Subcutaneous adipose tissue (tissue), 4 donors: ENCODE measurements around the gene FXYD7. TPM values are rescaled to one million over a fixed set of nuclear protein-coding genes. Genes with fewer than 3 reads are reported as not detected.

Source experiments
- total RNA-seq, 4 donors: library from RNA; depleted of rRNA; stranded (reverse); fragments of >200 nt; gene quantifications; one replicate each; pipeline ENCODE4 v1.1.0, GENCODE V29; 2016
- TF ChIP-seq, protein P1 (sequence below): fragments of 450-650 bp; IDR thresholded peaks from one replicate; pipeline ENCODE4 v1.5.1; 2016; ENCODE audit warnings: low read depth, mild to moderate bottlenecking, control low read depth, antibody characterized with exemption, moderate library complexity

Gene FXYD7
- total RNA-seq, 4 donors from 2014 or later = 1.1 TPM; not detected in 3

DNA sequence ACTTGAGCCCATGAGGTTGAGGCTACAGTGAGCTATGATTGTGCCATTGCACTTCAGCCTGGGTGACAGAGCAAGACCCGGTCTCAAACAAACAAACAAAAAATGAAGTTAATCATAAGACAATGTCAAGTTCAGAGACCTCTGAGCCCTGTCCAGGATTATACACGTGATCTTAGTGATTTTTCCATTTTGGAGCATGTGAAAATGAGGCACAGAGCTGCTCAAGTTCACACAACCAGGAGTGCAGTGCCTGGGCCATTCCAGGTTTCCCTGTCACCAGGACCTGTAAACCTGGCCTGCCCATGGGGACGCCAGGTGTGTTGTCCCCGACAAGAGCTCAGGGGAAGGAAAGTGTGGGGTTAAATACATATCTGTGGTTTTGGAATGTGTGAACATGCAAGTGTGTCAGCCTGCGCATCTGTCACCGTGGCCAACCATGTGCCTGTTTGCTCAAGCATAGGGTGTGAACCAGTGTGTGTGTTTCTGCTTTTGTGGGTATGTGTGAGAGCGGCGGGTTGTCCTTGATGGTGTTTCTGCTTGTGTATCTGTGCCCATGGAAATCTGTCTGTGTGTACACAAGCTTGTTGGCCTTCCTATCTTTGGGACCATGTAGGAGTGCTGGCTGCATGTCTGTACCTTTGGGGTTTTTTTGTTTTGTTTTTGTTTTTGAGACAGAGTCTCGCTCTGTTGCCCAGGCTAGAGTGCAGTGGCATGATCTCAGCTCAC is 5.9 kb upstream of the FXYD7 start:
- TF ChIP-seq, protein P1, sequence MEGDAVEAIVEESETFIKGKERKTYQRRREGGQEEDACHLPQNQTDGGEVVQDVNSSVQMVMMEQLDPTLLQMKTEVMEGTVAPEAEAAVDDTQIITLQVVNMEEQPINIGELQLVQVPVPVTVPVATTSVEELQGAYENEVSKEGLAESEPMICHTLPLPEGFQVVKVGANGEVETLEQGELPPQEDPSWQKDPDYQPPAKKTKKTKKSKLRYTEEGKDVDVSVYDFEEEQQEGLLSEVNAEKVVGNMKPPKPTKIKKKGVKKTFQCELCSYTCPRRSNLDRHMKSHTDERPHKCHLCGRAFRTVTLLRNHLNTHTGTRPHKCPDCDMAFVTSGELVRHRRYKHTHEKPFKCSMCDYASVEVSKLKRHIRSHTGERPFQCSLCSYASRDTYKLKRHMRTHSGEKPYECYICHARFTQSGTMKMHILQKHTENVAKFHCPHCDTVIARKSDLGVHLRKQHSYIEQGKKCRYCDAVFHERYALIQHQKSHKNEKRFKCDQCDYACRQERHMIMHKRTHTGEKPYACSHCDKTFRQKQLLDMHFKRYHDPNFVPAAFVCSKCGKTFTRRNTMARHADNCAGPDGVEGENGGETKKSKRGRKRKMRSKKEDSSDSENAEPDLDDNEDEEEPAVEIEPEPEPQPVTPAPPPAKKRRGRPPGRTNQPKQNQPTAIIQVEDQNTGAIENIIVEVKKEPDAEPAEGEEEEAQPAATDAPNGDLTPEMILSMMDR = no peak

DNA sequence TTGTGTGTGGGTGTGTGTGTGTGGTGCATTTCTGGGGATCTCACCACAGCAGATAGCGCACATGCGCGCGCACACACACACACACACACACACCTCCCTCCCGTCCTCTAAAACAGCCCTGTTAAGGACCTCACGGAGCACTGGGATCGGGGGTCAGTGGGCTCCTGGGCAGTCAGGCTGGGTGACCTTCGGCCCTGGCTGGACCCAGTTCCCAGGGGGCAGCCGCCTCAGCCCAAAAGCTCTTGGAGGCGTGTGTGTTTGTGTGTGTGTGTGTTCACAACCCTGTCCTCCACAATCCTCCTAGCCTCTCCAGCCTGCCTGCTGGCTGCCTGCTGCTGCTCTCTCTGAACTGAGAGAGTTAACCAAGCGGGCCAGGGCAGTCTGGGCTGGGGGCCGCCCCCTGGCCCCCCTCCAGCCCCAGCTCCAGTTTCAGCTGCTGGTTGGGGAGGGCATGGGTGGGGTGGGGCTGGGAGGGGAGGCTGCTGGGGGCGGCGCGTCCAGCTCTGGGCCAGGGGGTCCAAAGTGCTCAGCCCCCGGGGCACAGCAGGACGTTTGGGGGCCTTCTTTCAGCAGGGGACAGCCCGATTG is 4.7 kb upstream of the FXYD7 start, which contains the start of gene FXYD1:
Gene FXYD1 (plus strand): TSS at position 520 of the 588 bp plus-strand sequence. CDS start 1,256 bp downstream, outside the sequence.
- TF ChIP-seq, protein P1 = no peak

DNA sequence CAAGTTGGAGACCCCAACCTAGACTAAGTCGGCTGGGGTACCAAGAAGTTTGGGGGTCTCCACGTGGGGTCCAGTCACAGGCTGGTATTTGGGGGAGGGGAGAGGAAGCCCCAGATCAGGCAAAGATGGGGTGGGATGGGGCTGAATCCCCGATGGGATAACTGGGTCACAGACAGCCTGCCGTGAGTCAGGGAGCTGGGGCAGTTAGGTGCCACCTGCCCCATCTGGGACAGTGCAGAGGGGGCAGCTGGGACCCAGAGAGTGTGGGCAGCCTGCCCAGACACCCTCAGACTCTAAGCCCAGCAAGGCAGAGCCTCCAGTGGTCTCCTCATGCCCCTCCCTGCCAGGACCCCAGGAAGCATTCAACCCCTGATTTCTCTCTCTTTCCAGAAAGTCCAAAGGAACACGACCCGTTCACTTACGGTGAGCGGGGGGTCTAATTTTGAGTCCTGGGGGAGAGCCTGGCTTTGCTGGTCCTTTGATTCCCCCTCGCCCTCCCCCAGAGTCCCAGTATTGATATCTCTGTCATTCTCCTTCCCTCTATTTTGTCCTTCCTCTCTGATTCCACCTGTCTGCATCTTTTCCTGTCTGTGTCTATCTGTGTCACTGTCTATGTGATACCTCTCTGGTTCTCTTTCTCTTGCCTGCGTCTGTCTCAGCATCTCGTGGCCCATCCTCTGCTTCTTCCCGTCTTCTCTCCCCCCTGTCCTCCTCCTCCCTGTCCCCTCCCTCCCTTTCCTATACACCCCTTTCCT is 2.7 kb upstream of the FXYD7 start:
- TF ChIP-seq, protein P1 = no peak

DNA sequence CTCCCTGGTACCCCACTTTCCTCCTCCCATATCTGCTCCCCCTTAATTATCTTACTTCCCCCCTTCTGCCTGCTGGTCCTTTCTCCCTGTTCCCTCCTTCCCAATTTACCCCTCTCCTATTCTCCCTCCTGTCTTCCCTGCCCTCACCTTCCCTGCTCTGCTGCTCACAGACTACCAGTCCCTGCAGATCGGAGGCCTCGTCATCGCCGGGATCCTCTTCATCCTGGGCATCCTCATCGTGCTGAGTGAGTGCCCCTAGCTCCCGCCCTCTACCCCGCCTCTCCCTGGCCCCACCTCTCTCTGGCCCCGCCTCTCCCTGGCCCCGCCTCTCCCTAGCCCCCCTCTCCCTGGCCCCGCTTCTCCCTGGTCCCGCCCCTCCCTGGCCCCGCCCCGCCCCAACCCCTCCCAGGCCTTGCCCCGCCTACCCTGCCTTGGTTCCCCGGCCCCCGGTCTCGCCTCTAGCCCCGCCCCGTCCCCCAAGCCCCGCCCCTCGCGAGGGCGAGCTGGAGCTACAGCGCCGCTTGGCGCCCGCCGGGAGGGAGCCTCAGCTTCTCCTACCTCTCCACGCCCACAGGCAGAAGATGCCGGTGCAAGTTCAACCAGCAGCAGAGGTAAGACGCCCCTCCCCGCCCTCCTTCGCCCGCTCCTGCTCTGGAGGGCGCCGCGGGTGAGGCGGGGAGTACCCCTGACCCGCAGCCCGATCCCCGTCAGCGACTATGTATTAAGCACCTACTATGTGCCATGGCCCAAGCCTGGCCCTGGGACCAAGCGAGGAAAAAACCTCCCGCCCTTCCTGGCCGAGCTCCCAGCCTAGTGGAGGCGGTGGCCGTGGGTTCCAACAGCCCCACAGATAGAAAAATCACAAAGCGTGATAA is 1.9 kb upstream of the FXYD7 start:
- TF ChIP-seq, protein P1 = no peak

DNA sequence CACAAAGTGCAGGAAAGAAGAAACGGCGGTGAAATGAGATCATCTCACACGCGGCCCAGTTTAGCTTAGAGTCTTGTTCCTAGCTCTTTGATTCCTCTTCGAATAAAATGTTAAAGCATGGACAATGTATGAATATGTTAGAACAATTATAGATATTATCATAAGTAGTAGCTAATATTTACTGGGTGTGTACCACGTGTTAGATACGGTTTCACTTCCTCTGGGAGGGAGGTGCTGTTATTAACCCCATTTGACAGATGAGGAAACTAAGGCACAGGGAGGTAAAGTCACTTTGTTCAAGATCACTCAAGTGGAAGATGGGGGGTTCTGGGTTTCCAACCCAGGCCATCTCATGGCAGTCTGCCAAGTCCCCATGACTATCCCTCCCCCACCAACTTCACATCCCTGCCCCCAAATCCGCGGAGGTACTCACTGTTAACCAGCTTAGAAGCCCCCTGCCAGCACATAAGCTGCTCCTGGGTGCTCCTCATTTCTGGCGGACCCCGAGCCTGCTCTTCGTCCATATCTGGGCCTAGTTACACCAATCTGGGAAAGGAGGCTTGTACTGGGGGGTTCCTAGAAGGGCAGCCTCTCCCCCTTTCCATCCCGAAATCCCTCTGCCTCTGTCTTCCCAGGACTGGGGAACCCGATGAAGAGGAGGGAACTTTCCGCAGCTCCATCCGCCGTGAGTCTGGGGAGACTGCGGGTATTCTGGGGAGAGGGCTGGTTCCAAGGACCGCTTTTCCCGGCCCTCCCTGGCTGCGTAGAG is 1.0 kb upstream of the FXYD7 start:
- TF ChIP-seq, protein P1 = no peak

DNA sequence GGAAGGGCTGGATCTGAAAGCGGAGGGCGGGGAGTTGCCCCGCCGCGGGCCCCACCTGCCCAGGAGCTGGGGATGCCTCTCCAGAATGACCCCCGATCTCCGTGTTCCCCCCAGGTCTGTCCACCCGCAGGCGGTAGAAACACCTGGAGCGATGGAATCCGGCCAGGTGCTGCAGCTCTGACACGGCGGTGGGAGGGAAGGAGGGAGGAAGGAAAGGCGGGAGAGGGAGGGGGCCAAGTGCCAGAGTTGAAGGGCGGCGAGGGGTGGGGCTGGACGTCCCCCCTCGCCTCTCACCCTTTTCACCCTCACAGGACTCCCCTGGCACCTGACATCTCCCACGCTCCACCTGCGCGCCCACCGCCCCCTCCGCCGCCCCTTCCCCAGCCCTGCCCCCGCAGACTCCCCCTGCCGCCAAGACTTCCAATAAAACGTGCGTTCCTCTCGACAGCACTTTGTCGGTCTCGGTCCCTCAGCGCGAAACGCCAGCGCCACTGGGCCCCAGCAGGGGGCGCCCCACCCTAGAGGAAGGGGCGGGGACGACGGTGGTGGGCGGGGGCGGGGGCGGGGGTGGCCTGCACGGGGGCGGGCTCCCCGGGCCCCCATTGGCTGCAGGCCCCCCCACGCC is 337 bp upstream of the FXYD7 start:
- TF ChIP-seq, protein P1 = no peak
